A673 (cell line): Measurements from ENCODE around the gene XRCC4.

Experiments used
- EZH2 ChIP-seq: fragments of 200-600 bp; sonication (generic); IDR thresholded peaks from 2 replicates; pipeline ENCODE4 v1.6.1; 2017; ENCODE audit warnings: borderline replicate concordance, low read depth, mild to moderate bottlenecking, mixed read lengths, antibody characterized with exemption, low read length; ENCODE audit not compliant: poor library complexity, severe bottlenecking
- TF ChIP-seq, protein P1 (sequence below): fragments of 300-800, 200-600 bp; sonication (generic); conservative IDR thresholded peaks from 2 replicates; pipeline ENCODE4 v1.5.1; 2017; ENCODE audit warnings: low read depth, mild to moderate bottlenecking, antibody characterized with exemption, low read length, moderate library complexity, mixed read lengths

DNA sequence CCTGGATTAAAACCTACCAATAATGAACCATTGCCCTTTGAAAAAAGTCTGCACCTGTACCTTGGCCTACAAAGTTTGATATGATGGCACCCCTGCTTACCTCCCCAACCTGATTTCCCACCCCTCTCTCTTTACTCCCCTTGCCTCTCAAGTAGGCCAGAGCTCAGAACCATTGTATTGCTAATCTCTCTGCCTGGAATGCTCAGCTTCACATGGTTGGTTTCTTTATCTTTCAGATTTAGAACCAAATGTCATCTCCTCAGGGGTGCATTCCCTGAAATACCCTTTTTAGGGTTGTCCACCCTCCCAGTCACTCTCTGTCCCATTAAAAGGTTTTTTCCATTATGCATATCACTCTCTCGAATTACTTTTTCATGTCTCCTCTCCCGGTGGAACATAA, 277.6 kb downstream of the XRCC4 start:
- no peak for TF ChIP-seq EZH2
- TF ChIP-seq, protein P1, sequence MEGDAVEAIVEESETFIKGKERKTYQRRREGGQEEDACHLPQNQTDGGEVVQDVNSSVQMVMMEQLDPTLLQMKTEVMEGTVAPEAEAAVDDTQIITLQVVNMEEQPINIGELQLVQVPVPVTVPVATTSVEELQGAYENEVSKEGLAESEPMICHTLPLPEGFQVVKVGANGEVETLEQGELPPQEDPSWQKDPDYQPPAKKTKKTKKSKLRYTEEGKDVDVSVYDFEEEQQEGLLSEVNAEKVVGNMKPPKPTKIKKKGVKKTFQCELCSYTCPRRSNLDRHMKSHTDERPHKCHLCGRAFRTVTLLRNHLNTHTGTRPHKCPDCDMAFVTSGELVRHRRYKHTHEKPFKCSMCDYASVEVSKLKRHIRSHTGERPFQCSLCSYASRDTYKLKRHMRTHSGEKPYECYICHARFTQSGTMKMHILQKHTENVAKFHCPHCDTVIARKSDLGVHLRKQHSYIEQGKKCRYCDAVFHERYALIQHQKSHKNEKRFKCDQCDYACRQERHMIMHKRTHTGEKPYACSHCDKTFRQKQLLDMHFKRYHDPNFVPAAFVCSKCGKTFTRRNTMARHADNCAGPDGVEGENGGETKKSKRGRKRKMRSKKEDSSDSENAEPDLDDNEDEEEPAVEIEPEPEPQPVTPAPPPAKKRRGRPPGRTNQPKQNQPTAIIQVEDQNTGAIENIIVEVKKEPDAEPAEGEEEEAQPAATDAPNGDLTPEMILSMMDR, result no peak
